Fibroblast of gingiva (primary cell): ENCODE measurements around the gene LLGL2.
"Not testable (repeated sequence)": the region's sequence is repeated elsewhere in the genome, so short reads cannot be mapped to it uniquely, and the experiment has no call there.

Experiments
- DNase-seq: peaks from one replicate; pipeline ENCODE4 v3.0.0-alpha.2; 2011; ENCODE audit warnings: low read depth

Gene LLGL2

GRCh38 chr17:75507733-75508719, 17.5 kb upstream of the LLGL2 start:
- DNase-seq, result no peak

- DNase-seq, result no peak
Observed at GRCh38 chr17:75508931-75509361, 16.6 kb upstream of the LLGL2 start.

- DNase-seq, result no peak
Observed at GRCh38 chr17:75509528-75510258, 15.8 kb upstream of the LLGL2 start.

- no peak for DNase-seq
Observed at GRCh38 chr17:75511270-75511609, 14.3 kb upstream of the LLGL2 start.

GRCh38 chr17:75511610-75512575, 13.6 kb upstream of the LLGL2 start:
- no peak for DNase-seq

GRCh38 chr17:75512926-75513640, 12.4 kb upstream of the LLGL2 start:
- DNase-seq, result no peak

- DNase-seq, result no peak
Observed at GRCh38 chr17:75513641-75514000, 11.9 kb upstream of the LLGL2 start.

GRCh38 chr17:75514299-75514918, 11.1 kb upstream of the LLGL2 start:
- no peak for DNase-seq

- DNase-seq, result no peak
Observed at GRCh38 chr17:75514919-75515495, 10.5 kb upstream of the LLGL2 start.

GRCh38 chr17:75515496-75516254, 9.8 kb upstream of the LLGL2 start, which contains the start of gene CASKIN2:
Gene CASKIN2 (minus strand): TSS chr17:75515537. CDS start chr17:75513804, 1,733 bp downstream.
- peak; percentile 85 for DNase-seq

- DNase-seq, result peak; percentile 86
Observed at GRCh38 chr17:75516255-75516618, 9.3 kb upstream of the LLGL2 start, which contains the start of gene TSEN54. Gene TSEN54 (plus strand): TSS chr17:75516528. CDS start chr17:75516561, 33 bp downstream.

- peak; percentile 24 for DNase-seq
Observed at GRCh38 chr17:75516619-75517296, 8.7 kb upstream of the LLGL2 start.

GRCh38 chr17:75517297-75517865, 8.1 kb upstream of the LLGL2 start:
- no peak for DNase-seq

GRCh38 chr17:75518201-75518600, 7.3 kb upstream of the LLGL2 start:
- no peak for DNase-seq

- no peak for DNase-seq
Observed at GRCh38 chr17:75518983-75519537, 6.4 kb upstream of the LLGL2 start.

GRCh38 chr17:75520413-75520812, 5.1 kb upstream of the LLGL2 start:
- not testable (repeated sequence) for DNase-seq

- DNase-seq, result no peak
Observed at GRCh38 chr17:75521290-75521689, 4.2 kb upstream of the LLGL2 start.
